GM18951 (cell line): ENCODE measurements around the gene BTNL3.
"Not testable (repeated sequence)": the region's sequence is repeated elsewhere in the genome, so short reads cannot be mapped to it uniquely, and the experiment has no call there.

Source experiments
- POLR2A ChIP-seq: IDR thresholded peaks from 4 replicates; pipeline ENCODE4 v1.6.1; 2011; ENCODE audit warnings: mild to moderate bottlenecking; ENCODE audit not compliant: insufficient read length, insufficient read depth; ENCODE audit errors: extremely low read depth
- in situ Hi-C: fragments of 300-500 bp; cut with MboI; formaldehyde crosslinking; loops from one replicate; pipeline ENCODE4 v1.12.0; 2022; ENCODE audit warnings: low sequenced_read_pairs, mixed read lengths, inconsistent platforms; ENCODE audit not compliant: unreplicated experiment

BTNL3 gene

DNA sequence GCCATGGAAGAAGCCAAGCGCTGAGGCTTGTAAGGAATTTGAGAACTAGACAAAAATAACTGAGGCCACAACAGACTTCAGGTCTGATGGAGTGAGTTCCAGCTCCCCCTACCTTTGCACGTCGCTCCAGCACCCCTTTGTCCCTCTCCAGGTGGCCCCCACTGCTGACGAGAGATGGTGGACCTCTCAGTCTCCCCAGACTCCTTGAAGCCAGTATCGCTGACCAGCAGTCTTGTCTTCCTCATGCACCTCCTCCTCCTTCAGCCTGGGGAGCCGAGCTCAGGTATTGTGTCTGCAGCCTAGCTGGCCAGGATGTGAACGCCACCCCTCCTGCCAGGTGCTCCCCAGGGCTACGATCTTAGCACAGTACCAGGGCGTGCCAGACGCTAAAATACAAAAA, 56.7 kb downstream of the BTNL3 start:
- in situ Hi-C loops, result no loop called here
- no peak for TF ChIP-seq POLR2A

DNA sequence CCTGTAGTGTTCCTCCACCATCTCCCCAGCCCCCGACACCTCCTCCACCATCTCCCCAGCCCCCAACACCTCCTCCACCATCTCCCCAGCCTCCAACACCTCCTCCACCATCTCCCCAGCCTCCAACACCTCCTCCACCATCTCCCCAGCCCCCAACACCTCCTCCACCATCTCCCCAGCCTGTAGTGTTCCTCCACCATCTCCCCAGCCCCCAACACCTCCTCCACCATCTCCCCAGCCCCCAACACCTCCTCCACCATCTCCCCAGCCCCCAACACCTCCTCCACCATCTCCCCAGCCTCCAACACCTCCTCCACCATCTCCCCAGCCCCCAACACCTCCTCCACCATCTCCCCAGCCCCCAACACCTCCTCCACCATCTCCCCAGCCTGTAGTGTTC, 57.2 kb downstream of the BTNL3 start:
- in situ Hi-C loops, result not testable (repeated sequence)

DNA sequence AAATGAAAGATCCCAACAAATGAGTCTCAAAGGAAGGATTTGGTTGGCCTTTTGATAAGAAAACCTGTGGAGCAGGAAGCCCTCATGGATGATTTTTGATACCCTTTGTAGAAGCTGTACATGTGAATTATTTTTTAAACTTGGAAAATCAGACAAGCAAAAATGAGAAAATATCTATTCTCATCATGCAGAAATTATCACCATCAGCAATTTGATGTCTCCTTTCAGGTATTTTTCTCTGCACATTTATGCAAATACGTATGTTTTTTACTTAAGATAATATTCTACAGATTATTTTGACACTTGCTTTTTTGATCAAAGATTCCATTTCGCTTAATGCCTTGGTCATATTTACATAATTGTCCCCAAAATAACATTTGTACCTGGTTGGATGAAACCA, 58.6 kb downstream of the BTNL3 start:
- TF ChIP-seq POLR2A, result no peak
- in situ Hi-C loops, result no loop called here

DNA sequence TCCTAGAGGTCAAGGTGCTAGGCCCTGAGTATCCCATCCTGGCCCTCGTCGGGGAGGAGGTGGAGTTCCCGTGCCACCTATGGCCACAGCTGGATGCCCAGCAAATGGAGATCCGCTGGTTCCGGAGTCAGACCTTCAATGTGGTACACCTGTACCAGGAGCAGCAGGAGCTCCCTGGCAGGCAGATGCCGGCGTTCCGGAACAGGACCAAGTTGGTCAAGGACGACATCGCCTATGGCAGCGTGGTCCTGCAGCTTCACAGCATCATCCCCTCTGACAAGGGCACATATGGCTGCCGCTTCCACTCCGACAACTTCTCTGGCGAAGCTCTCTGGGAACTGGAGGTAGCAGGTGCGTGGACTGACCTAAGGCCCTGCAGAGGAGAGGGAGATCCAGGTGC, 59.3 kb downstream of the BTNL3 start:
- in situ Hi-C loops, result no loop called here

DNA sequence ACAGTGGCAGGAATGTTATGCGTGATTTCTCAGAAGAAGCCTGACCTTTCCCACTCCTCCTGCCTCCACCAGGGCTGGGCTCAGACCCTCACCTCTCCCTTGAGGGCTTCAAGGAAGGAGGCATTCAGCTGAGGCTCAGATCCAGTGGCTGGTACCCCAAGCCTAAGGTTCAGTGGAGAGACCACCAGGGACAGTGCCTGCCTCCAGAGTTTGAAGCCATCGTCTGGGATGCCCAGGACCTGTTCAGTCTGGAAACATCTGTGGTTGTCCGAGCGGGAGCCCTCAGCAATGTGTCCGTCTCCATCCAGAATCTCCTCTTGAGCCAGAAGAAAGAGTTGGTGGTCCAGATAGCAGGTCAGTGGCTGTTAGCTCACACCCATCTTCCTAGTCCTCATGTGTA, 61.4 kb downstream of the BTNL3 start:
- no peak for TF ChIP-seq POLR2A
- in situ Hi-C loops, result no loop called here

More for the DNA sequence above, 59.3 kb downstream of the BTNL3 start:
- no peak for TF ChIP-seq POLR2A

DNA sequence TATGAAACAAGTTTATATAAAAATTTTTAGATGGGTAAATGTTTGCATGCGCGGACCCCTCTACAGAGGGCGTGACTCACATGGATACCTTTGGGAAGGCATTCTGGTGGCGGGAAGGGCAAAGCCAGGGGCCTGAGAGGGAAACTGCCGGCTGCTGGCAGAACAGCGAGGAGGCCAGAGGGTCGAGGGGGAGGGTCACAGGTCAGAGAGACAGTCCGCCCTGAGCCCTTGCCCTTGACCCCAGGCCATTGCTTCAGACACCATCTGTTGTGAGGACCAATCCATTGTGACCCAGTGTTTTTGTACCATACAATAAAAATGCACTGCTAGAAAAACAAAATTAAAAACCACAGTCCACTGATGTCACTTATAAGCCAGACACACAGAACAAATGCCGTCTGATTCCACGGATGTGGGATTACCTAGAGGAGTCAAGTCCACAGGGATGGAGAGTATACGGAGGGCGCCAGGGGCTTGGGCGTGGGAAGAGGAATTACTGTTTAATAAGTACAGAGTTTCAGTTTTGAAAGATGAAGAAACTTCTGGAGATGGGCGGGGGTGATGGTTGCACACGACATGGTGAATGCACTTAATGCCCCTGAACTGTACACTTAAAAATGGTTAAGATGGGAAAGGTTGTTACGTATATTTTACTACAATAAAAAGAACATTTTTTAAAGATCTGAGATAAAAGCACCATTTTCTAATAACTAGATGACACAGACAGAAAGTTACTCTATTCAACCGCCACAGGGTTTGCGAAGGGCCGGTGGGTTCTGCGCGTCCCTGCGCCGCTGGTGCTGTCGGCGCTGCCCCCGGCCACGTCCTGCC, 63.4 kb downstream of the BTNL3 start:
- in situ Hi-C loops, result no loop called here

DNA sequence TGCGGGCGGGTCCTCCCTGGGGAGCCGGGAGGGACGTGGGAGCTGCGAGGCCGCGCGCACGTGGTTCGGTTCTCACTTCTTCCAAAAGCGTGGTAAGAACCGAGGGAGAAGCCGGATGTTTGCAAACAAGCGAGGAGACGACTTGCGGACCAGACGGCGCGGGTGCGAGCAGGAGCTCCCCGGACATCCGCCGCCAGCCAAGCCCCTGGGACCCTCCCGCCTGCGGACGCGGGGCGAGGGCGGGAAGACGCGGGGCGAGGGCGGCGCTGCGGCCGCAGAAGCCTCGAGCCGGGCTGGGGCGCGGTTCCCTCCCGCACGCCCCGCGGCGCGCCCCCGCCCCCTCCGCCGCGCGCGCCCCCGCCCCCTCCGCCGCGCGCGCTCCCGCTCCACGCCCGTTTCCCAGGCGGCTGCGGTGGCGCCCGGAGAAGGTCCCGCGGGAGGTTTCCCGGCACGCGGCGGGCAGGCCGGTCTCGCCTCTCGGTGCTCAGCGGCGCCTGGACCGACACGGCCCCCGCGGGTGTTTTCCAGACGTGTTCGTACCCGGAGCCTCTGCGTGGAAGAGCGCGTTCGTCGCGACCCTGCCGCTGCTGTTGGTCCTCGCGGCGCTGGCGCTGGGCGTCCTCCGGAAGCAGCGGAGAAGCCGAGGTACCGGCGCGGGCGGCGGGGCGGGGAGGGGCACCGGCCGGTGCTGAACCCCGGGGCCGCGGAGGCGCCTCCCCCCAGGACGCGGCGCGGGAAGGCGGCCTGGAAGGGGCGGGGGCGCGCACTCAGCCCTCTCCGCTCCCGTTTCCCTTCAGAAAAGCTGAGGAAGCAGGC, 64.2 kb downstream of the BTNL3 start:
- in situ Hi-C loops, result no loop called here
- no peak for TF ChIP-seq POLR2A

More for the DNA sequence above, 63.4 kb downstream of the BTNL3 start:
- TF ChIP-seq POLR2A, result no peak

DNA sequence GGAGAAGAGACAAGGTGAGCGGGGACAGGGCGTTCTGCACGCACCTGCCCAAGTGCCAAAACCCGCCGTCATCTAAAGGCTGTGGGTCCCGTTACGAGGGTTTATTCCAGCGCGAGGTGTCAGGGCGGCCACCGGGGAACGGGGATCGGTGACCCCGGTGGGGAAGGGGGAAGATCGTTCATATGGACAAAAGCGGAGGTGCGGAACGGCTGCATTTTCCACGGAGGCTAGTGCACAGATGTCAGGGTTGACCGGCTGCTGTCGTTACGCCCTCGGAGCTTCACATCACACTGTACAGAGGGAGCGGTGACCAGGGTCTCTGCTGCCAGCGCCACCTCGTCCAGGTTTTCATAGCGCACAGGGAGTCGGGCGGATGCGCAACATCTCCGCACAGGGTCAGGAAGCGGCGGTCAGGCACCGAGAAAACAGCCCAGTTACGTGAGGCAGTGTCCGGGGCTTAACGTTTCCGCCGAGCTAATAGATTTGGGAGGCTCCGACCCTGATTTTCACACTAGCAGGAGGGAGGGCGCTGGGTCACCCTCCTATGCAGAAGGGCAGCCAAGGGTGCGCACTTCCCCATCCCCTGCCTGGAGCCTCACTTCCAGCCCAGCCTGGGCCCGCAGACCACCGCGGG, 65.0 kb downstream of the BTNL3 start:
- TF ChIP-seq POLR2A, result no peak
- in situ Hi-C loops, result no loop called here

DNA sequence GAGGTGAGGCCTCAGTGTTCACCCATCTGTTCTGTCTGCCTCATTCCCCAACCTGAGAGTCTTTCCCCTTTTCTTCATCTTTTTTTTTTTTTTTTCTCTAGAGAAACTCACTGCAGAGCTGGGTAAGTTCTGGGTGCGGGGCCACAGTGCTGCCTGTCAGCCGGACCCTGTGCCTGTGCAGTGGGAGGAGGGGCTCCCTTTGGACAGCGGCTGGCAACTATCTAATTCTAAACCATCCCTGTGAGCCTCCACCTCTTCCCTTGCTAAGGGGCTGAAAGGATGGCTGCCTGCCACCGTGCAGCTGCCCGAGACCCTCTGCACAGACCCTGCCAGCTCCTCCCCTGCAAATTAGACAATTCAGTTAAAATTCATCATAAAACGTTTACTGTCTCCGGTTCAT, 65.5 kb downstream of the BTNL3 start:
- TF ChIP-seq POLR2A, result no peak
- in situ Hi-C loops, result no loop called here

DNA sequence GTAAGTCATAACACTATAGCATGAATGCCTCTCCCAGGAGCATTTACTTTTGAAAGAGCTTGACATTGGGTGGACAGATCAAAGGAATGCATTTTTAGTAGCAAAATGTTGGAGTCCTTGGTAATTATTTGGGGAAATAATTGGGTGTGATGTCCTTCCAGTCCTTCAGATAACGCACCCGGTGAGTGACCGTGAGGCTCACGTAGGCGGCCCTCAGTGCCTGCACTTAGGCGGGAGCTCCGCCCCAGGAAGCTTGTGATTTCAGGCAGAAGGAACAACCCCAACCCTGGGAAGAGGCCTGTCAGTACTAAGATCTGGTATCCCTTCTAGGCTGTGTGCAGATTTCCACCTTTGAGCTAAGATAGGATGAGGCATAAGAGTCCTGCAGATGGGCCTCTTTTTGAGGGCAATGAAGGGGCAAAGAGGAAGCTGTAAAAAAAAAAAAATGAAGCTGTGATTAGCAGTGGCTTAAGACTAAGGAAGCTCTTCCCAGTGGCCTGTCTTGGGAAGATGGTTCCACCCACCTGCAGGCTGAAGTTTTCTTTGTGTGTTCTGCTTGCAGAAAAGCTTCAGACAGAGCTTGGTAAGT, 66.3 kb downstream of the BTNL3 start:
- in situ Hi-C loops, result no loop called here
- no peak for TF ChIP-seq POLR2A
